Hematopoietic multipotent progenitor cell (in vitro differentiated cells): ENCODE data around the gene RASGRP1. TPM values are rescaled to one million over a fixed set of nuclear protein-coding genes. Genes with fewer than 3 reads are reported as not detected.
"Not testable (repeated sequence)": the region's sequence is repeated elsewhere in the genome, so short reads cannot be mapped to it uniquely, and the experiment has no call there.

Experiments
- DNase-seq, 3 donors: peaks; one replicate each; pipeline ENCODE4 v3.0.0-alpha.2; 2011 to 2015; ENCODE audit warnings: low read depth in 2 of 3, low spot score in 2 of 3
- total RNA-seq: library from RNA; depleted of rRNA; stranded (reverse); fragments of >200 nt; gene quantifications from one replicate; pipeline ENCODE4 v1.2.3, GENCODE V29; 2012

RASGRP1 gene
- total RNA-seq: 2.7 TPM

- DNase-seq: peak; percentile 81 to 89 (median 83)
These were observed at the start of gene RASGRP1 for GRCh38 chr15:38564557-38565286. TSS of gene RASGRP1 (minus strand) at chr15:38564814. CDS start at chr15:38564628, 186 bp downstream.

GRCh38 chr15:38613085-38613484, 48.5 kb upstream of the RASGRP1 start:
- DNase-seq: no peak

GRCh38 chr15:38612159-38612863, 47.7 kb upstream of the RASGRP1 start:
- DNase-seq: no peak

GRCh38 chr15:38611228-38611627, 46.6 kb upstream of the RASGRP1 start:
- DNase-seq: no peak

- DNase-seq: no peak
These were observed 46.1 kb upstream of the RASGRP1 start for GRCh38 chr15:38610748-38611147.

- DNase-seq: no peak
These were observed 44.6 kb upstream of the RASGRP1 start for GRCh38 chr15:38609097-38609738.

- DNase-seq: no peak
These were observed 44.1 kb upstream of the RASGRP1 start for GRCh38 chr15:38608682-38609081.

- no peak for DNase-seq
These were observed 41.1 kb upstream of the RASGRP1 start for GRCh38 chr15:38605744-38606143.

- DNase-seq: no peak
These were observed 39.1 kb upstream of the RASGRP1 start for GRCh38 chr15:38603672-38604071.

GRCh38 chr15:38602910-38603670, 38.5 kb upstream of the RASGRP1 start:
- no peak for DNase-seq

- no peak for DNase-seq
These were observed 35.6 kb upstream of the RASGRP1 start for GRCh38 chr15:38600236-38600635.

- no peak for DNase-seq
These were observed 34.1 kb upstream of the RASGRP1 start for GRCh38 chr15:38598749-38599148.

GRCh38 chr15:38597219-38597800, 32.7 kb upstream of the RASGRP1 start:
- no peak for DNase-seq

GRCh38 chr15:38593524-38593923, 28.9 kb upstream of the RASGRP1 start:
- no peak for DNase-seq

- no peak for DNase-seq
These were observed 24.9 kb upstream of the RASGRP1 start for GRCh38 chr15:38589502-38589901.

GRCh38 chr15:38588672-38589071, 24.1 kb upstream of the RASGRP1 start:
- DNase-seq: no peak

- peak in 1 of 3 donors; percentile 18 for DNase-seq
These were observed 22.6 kb upstream of the RASGRP1 start for GRCh38 chr15:38587214-38587613.

GRCh38 chr15:38586005-38586404, 21.4 kb upstream of the RASGRP1 start:
- DNase-seq: not testable (repeated sequence)

- DNase-seq: no peak
These were observed 14.0 kb upstream of the RASGRP1 start for GRCh38 chr15:38578626-38579025.

GRCh38 chr15:38577424-38577987, 12.9 kb upstream of the RASGRP1 start:
- no peak for DNase-seq
